Activated naive CD4-positive, alpha-beta T cell treated with anti-CD3 and anti-CD28 coated beads, Interleukin-2, amount 10 ng/mL, durations not matched to agents 5 hours and 36 hours (primary cell): Measurements from ENCODE around the gene RTBDN. TPM values are rescaled to one million over a fixed set of nuclear protein-coding genes. Genes with fewer than 3 reads are reported as not detected.

Experiments used
- microRNA-seq: library from miRNA; unstranded; fragments of <30 nt; microRNA quantifications from one replicate; pipeline ENCODE4 v1.2.0, GENCODE V29; 2022; ENCODE audit warnings: borderline microRNAs expressed, borderline replicate concordance
- total RNA-seq, 2 experiments: library from RNA; stranded (reverse); gene quantifications; one replicate each; pipeline ENCODE4 v1.2.3, GENCODE V29; 2021

RTBDN gene
- not detected for total RNA-seq

GRCh38 chr19:12834566-12834943 is at the start of gene RTBDN:
Gene RTBDN (minus strand): TSS chr19:12834579. CDS start chr19:12829979, 4,600 bp downstream.

GRCh38 chr19:12881172-12881808 is 46.9 kb upstream of the RTBDN start, which contains the start of gene DNASE2:
Gene DNASE2 (minus strand): TSS chr19:12881449. CDS start chr19:12881375, 74 bp downstream.

GRCh38 chr19:12838182-12838885 is 4.0 kb upstream of the RTBDN start, which contains the start of gene MAST1:
Gene MAST1 (plus strand): TSS chr19:12838515. CDS start chr19:12838573, 58 bp downstream.

GRCh38 chr19:12806242-12807081 is 27.9 kb downstream of the RTBDN start, which contains the start of gene RNASEH2A:
Gene RNASEH2A (plus strand): TSS chr19:12806584. CDS start chr19:12806674, 90 bp downstream.

GRCh38 chr19:12801466-12802266 is 32.7 kb downstream of the RTBDN start, which contains the start of the genes PRDX2 and THSD8:
Gene PRDX2 (minus strand): TSS chr19:12801800. CDS start chr19:12801261, 539 bp downstream.
Gene THSD8 (plus strand): TSS chr19:12802069. CDS start chr19:12802072, 3 bp downstream.

GRCh38 chr19:12791345-12792050 is 42.9 kb downstream of the RTBDN start, which contains the start of gene JUNB:
Gene JUNB (plus strand): TSS chr19:12791486. CDS start chr19:12791772, 286 bp downstream.

Small RNA genes lying within 50 kb of the gene (microRNA-seq; reads per million reads assigned to microRNA genes)
- gene MIR5684 (not detected), gene MIR6794 (not detected)

Other genes with a start within 250 kb of the RTBDN start
- 10 to 100 TPM; 20.4 to 21.4 TPM for gene ZNF490, start 223.8 kb downstream of the RTBDN start, total RNA-seq
- gene ZNF791, start 223.7 kb downstream of the RTBDN start, total RNA-seq, result 10 to 100 TPM; 43.8 to 46.3 TPM
- 100 to 1,000 TPM; 179 to 189 TPM for gene MAN2B1, start 167.8 kb downstream of the RTBDN start, total RNA-seq
- 10 to 100 TPM; 14.2 to 17.2 TPM for gene WDR83, start 167.8 kb downstream of the RTBDN start, total RNA-seq
- gene DHPS, start 152.7 kb downstream of the RTBDN start, total RNA-seq, result 100 to 1,000 TPM; 102 to 115 TPM
- not detected for gene GNG14, start 146.6 kb downstream of the RTBDN start, total RNA-seq
- 1 to 10 TPM; 5.3 to 6.6 TPM for gene FBXW9, start 137.9 kb downstream of the RTBDN start, total RNA-seq
- 10 to 100 TPM; 62.6 to 63.7 TPM for gene TNPO2, start 110.6 kb downstream of the RTBDN start, total RNA-seq
- gene TRIR, start 99.9 kb downstream of the RTBDN start, total RNA-seq, result 100 to 1,000 TPM; 221 to 228 TPM
- 10 to 100 TPM; 52.4 to 55.0 TPM for gene GET3, start 97.1 kb downstream of the RTBDN start, total RNA-seq
- gene BEST2, start 82.8 kb downstream of the RTBDN start, total RNA-seq, result not detected
- 10 to 100 TPM; 19.6 to 20.2 TPM for gene HOOK2, start 59.0 kb downstream of the RTBDN start, total RNA-seq
- 10 to 100 TPM; 90.6 to 96.0 TPM for gene JUNB, start 43.1 kb downstream of the RTBDN start, total RNA-seq
- gene PRDX2, start 32.8 kb downstream of the RTBDN start, total RNA-seq, result 100 to 1,000 TPM; 245 to 256 TPM
- 10 to 100 TPM; 12.6 to 18.2 TPM for gene THSD8, start 32.5 kb downstream of the RTBDN start, total RNA-seq
- 10 to 100 TPM; 28.5 to 30.9 TPM for gene RNASEH2A, start 28.0 kb downstream of the RTBDN start, total RNA-seq
- gene MAST1, start 3.9 kb upstream of the RTBDN start, total RNA-seq, result under 1 TPM; 0.53 to 0.88 TPM
- 10 to 100 TPM; 29.4 to 30.0 TPM for gene DNASE2, start 46.9 kb upstream of the RTBDN start, total RNA-seq
- gene KLF1, start 52.6 kb upstream of the RTBDN start, total RNA-seq, result under 1 TPM in 1 of 2 experiments, not detected in 1; 0.14 TPM
- gene GCDH, start 56.6 kb upstream of the RTBDN start, total RNA-seq, result 10 to 100 TPM; 39.0 to 42.7 TPM
- gene SYCE2, start 84.7 kb upstream of the RTBDN start, total RNA-seq, result 1 to 10 TPM; 3.1 to 5.1 TPM
- 10 to 100 TPM; 72.4 to 77.0 TPM for gene FARSA, start 99.1 kb upstream of the RTBDN start, total RNA-seq
- 100 to 1,000 TPM; 591 to 596 TPM for gene CALR, start 104.0 kb upstream of the RTBDN start, total RNA-seq
- 100 to 1,000 TPM in 1 of 2 experiments, 10 to 100 TPM in 1; 97.6 to 113 TPM for gene RAD23A, start 111.3 kb upstream of the RTBDN start, total RNA-seq
- gene GADD45GIP1, start 122.6 kb upstream of the RTBDN start, total RNA-seq, result 10 to 100 TPM; 13.9 to 18.0 TPM
- under 1 TPM; 0.24 to 0.25 TPM for gene DAND5, start 135.0 kb upstream of the RTBDN start, total RNA-seq
- gene NFIX, start 160.9 kb upstream of the RTBDN start, total RNA-seq, result 1 to 10 TPM; 1.7 to 3.0 TPM